Neural cell (in vitro differentiated cells): Measurements from ENCODE around the gene SNTA1. TPM values are rescaled to one million over a fixed set of nuclear protein-coding genes. Genes with fewer than 3 reads are reported as not detected.

ENCODE experiments used
- H2AFZ ChIP-seq: fragments of 200-600, 300-800 bp; sonication (generic), shearing (Covaris generic); 2 replicates; pipeline ENCODE4 v1.6.0; 2014; ENCODE audit warnings: low read depth, mild to moderate bottlenecking, antibody characterized with exemption, low read length, moderate library complexity
- H3F3A ChIP-seq: fragments of 200-600 bp; shearing (Covaris generic); 2 replicates; pipeline ENCODE4 v1.6.1; 2016; ENCODE audit warnings: mild to moderate bottlenecking, moderate library complexity, mixed read lengths, antibody characterized with exemption, low read length; ENCODE audit not compliant: insufficient read depth, poor library complexity, severe bottlenecking
- H3K27ac ChIP-seq: fragments of 200-600, 300-800 bp; sonication (generic), shearing (Covaris generic); 2 replicates; pipeline ENCODE4 v1.5.1; 2014; ENCODE audit warnings: mild to moderate bottlenecking, low read length, moderate library complexity
- H3K27me3 ChIP-seq: fragments of 300-800, 200-600 bp; sonication (generic), shearing (Covaris generic); 2 replicates; pipeline ENCODE4 v1.6.0; 2014; ENCODE audit warnings: mild to moderate bottlenecking, low read depth, low read length, moderate library complexity; ENCODE audit not compliant: insufficient read depth
- H3K36me3 ChIP-seq: fragments of 300-800, 200-600 bp; sonication (generic), shearing (Covaris generic); 2 replicates; pipeline ENCODE4 v1.5.1; 2014; ENCODE audit warnings: mild to moderate bottlenecking, antibody characterized with exemption, low read length, moderate library complexity; ENCODE audit not compliant: insufficient read depth
- H3K4me2 ChIP-seq: fragments of 300-800, 200-600 bp; sonication (generic), shearing (Covaris generic); 2 replicates; pipeline ENCODE4 v1.6.0; 2014; ENCODE audit warnings: mild to moderate bottlenecking, low read length
- H3K4me3 ChIP-seq: fragments of 300-800, 200-600 bp; sonication (generic), shearing (Covaris generic); 2 replicates; pipeline ENCODE4 v1.5.1; 2014; ENCODE audit warnings: mild to moderate bottlenecking, low read length, moderate library complexity
- H3K79me2 ChIP-seq: fragments of 200-600 bp; shearing (Covaris generic); replicated peaks from 2 replicates; pipeline ENCODE4 v1.6.0; 2014; ENCODE audit warnings: mild to moderate bottlenecking, low read length, moderate library complexity; ENCODE audit not compliant: insufficient read depth
- H3K9ac ChIP-seq: fragments of 300-800, 200-600 bp; sonication (generic), shearing (Covaris generic); 2 replicates; pipeline ENCODE4 v1.6.1; 2016; ENCODE audit warnings: mild to moderate bottlenecking, low read length, mixed read lengths
- H3K9me2 ChIP-seq: fragments of 200-600 bp; shearing (Covaris generic); 2 replicates; pipeline ENCODE4 v1.6.1; 2016; ENCODE audit warnings: mild to moderate bottlenecking, low read length, mixed read lengths; ENCODE audit not compliant: insufficient read depth
- H3K9me3 ChIP-seq: fragments of 200-600, 300-800 bp; sonication (generic), shearing (Covaris generic); 2 replicates; pipeline ENCODE4 v1.6.1; 2016; ENCODE audit warnings: mild to moderate bottlenecking, mixed run types, low read length, moderate library complexity, mixed read lengths
- H4K20me1 ChIP-seq: fragments of 200-600 bp; shearing (Covaris generic); 2 replicates; pipeline ENCODE4 v1.6.1; 2016; ENCODE audit warnings: mild to moderate bottlenecking, mixed run types; ENCODE audit not compliant: insufficient read depth
- EP300 ChIP-seq: fragments of 450-650 bp; conservative IDR thresholded peaks from 2 replicates; pipeline ENCODE4 v1.6.1; 2014; ENCODE audit warnings: antibody characterized with exemption, mild to moderate bottlenecking, moderate library complexity; ENCODE audit not compliant: poor library complexity, severe bottlenecking
- EZH2 ChIP-seq: fragments of 200-600, 300-800 bp; shearing (Covaris generic), sonication (generic); IDR thresholded peaks from 2 replicates; pipeline ENCODE4 v1.6.1; 2014; ENCODE audit warnings: antibody characterized with exemption, low read length, borderline replicate concordance, mild to moderate bottlenecking; ENCODE audit not compliant: insufficient read depth, poor library complexity, severe bottlenecking
- MXI1 ChIP-seq: fragments of 450-650 bp; conservative IDR thresholded peaks from 2 replicates; pipeline ENCODE4 v1.6.1; 2014; ENCODE audit warnings: antibody characterized with exemption, mild to moderate bottlenecking; ENCODE audit not compliant: poor library complexity, severe bottlenecking
- POLR2AphosphoS5 ChIP-seq: IDR thresholded peaks from 2 replicates; pipeline ENCODE4 v1.6.1; 2012
- RAD21 ChIP-seq: fragments of 450-650 bp; conservative IDR thresholded peaks from 2 replicates; pipeline ENCODE4 v1.6.1; 2014; ENCODE audit warnings: antibody characterized with exemption, mild to moderate bottlenecking, moderate library complexity
- SMC3 ChIP-seq: fragments of 450-650 bp; conservative IDR thresholded peaks from 2 replicates; pipeline ENCODE4 v1.6.1; 2014; ENCODE audit warnings: antibody characterized with exemption, mild to moderate bottlenecking, moderate library complexity; ENCODE audit not compliant: poor library complexity
- TAF1 ChIP-seq: IDR thresholded peaks from 2 replicates; pipeline ENCODE4 v1.6.1; 2012; ENCODE audit warnings: low read depth
- polyA plus RNA-seq: library from polyadenylated mRNA; depleted of rRNA; stranded (reverse); fragments of >200 nt; gene quantifications from 2 replicates; pipeline ENCODE4 v1.2.3, GENCODE V29; 2014
- TF ChIP-seq, protein P1 (sequence below): IDR thresholded peaks from 2 replicates; pipeline ENCODE4 v1.6.1; 2012; ENCODE audit warnings: borderline replicate concordance
- TF ChIP-seq, protein P2 (sequence below): fragments of 450-650 bp; IDR thresholded peaks from 2 replicates; pipeline ENCODE4 v1.5.1; 2014; ENCODE audit warnings: antibody characterized with exemption, mild to moderate bottlenecking, moderate library complexity; ENCODE audit not compliant: poor library complexity, severe bottlenecking

Gene SNTA1
- polyA plus RNA-seq, 1 donor from 2014 or later, result 7.2 TPM

DNA sequence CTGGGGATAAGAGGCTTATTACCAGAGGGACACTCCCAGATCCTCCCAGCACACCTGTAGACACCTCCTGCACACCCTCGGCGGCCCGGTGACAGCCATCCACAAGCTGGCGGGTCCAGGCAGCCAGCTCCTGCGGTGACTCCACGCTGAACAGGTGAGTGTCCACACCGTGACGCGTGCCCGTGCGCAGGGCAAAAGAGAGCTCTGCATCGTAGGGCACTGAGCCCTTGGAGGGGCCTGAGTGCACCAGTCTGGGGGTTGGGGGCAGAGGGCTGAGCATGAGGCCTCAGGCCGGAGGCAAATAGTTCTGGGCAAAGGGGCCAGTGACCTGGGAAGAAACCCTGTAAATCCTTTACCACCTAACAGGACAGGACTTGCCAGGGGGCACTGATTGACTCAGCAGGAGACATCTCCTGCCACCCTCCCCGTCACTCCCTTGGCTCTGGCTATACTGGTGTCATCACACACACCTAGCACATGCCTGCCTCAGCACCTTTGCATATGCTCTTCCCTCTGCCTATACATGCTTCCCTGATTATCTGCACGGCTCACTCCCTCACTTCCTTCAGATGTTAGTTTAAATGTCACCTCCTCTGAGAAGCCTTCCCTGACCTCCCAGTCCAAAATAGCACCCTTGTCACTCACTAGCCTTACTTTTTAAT is 33.4 kb downstream of the SNTA1 start:
- H2AFZ ChIP-seq, result no peak overlapping the region
- H3K27me3 ChIP-seq, result no peaks in the 10 kb centered on the region
- no peak overlapping the region for H3K27ac ChIP-seq
- H3K4me2 ChIP-seq, result no peak overlapping the region
- no peak overlapping the region for H3K9ac ChIP-seq
- H3K36me3 ChIP-seq, result no peaks in the 10 kb centered on the region
- H3K9me3 ChIP-seq, result no peaks in the 10 kb centered on the region
- no peaks in the 10 kb centered on the region for H3K9me2 ChIP-seq
- H3K79me2 ChIP-seq, result no peaks in the 10 kb centered on the region
- no peaks in the 10 kb centered on the region for H4K20me1 ChIP-seq
- no peak overlapping the region for H3K4me3 ChIP-seq
- no peaks in the 10 kb centered on the region for H3F3A ChIP-seq
- TF ChIP-seq SMC3 (no peak), EZH2 (no peak), RAD21 (no peak), EP300 (no peak), MXI1 (no peak), TAF1 (no peak), POLR2AphosphoS5 (no peak)
- TF ChIP-seq, protein P1, sequence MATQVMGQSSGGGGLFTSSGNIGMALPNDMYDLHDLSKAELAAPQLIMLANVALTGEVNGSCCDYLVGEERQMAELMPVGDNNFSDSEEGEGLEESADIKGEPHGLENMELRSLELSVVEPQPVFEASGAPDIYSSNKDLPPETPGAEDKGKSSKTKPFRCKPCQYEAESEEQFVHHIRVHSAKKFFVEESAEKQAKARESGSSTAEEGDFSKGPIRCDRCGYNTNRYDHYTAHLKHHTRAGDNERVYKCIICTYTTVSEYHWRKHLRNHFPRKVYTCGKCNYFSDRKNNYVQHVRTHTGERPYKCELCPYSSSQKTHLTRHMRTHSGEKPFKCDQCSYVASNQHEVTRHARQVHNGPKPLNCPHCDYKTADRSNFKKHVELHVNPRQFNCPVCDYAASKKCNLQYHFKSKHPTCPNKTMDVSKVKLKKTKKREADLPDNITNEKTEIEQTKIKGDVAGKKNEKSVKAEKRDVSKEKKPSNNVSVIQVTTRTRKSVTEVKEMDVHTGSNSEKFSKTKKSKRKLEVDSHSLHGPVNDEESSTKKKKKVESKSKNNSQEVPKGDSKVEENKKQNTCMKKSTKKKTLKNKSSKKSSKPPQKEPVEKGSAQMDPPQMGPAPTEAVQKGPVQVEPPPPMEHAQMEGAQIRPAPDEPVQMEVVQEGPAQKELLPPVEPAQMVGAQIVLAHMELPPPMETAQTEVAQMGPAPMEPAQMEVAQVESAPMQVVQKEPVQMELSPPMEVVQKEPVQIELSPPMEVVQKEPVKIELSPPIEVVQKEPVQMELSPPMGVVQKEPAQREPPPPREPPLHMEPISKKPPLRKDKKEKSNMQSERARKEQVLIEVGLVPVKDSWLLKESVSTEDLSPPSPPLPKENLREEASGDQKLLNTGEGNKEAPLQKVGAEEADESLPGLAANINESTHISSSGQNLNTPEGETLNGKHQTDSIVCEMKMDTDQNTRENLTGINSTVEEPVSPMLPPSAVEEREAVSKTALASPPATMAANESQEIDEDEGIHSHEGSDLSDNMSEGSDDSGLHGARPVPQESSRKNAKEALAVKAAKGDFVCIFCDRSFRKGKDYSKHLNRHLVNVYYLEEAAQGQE, result no peak
- TF ChIP-seq, protein P2, sequence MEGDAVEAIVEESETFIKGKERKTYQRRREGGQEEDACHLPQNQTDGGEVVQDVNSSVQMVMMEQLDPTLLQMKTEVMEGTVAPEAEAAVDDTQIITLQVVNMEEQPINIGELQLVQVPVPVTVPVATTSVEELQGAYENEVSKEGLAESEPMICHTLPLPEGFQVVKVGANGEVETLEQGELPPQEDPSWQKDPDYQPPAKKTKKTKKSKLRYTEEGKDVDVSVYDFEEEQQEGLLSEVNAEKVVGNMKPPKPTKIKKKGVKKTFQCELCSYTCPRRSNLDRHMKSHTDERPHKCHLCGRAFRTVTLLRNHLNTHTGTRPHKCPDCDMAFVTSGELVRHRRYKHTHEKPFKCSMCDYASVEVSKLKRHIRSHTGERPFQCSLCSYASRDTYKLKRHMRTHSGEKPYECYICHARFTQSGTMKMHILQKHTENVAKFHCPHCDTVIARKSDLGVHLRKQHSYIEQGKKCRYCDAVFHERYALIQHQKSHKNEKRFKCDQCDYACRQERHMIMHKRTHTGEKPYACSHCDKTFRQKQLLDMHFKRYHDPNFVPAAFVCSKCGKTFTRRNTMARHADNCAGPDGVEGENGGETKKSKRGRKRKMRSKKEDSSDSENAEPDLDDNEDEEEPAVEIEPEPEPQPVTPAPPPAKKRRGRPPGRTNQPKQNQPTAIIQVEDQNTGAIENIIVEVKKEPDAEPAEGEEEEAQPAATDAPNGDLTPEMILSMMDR, result no peak

DNA sequence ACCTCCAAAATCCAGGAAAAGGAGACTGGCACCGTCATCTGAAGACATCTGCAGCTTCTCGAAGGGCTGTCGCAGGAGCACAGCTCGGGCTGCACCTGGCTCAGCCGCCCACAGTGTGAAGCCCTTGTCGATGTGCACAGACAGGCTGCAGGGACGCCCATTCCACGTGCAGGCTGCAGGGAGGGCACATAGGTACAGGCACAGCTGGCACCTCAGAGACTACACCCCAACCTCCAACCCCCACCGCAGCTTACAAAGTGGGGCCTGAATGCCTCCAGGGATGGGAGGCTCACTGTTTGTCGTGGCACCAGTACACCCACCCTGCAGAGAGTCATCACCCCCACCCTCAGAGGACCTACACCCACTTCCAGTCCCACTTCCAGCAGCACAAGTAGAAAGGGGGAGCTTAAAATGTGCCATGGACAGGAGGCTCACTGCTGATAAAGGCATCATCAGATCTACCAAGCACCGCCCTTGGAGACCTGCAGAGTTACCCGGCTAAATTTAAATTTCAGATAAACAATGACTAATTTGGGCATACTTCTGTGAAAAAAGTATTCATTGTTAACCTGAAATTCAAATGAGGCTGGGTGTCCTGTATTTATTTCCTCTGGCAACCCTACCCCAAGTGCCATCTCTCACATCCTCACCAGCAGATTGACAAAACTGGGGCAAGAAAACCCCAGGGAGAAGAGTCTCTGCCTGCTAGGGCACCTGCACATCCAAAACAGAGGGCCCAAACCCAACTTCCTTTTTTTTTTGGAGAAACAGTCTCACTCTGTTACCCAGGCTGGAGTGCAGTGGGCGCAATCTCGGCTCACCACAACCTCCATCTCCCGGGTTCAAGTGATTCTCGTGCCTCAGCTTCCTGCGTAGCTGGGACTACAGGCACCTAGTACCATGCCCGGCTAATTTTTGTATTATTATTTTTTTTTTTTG is 34.6 kb downstream of the SNTA1 start:
- H4K20me1 ChIP-seq, result no peaks in the 10 kb centered on the region
- no peaks in the 10 kb centered on the region for H3K79me2 ChIP-seq
- no peak overlapping the region for H3K4me2 ChIP-seq
- no peak for TF ChIP-seq TAF1
- TF ChIP-seq EP300, result no peak
- TF ChIP-seq, protein P2, result no peak
- no peak for TF ChIP-seq SMC3
- TF ChIP-seq POLR2AphosphoS5, result no peak
- TF ChIP-seq, protein P1, result no peak
- no peak for TF ChIP-seq EZH2
- TF ChIP-seq MXI1, result no peak
- TF ChIP-seq RAD21, result no peak
- no peaks in the 10 kb centered on the region for H3K27me3 ChIP-seq
- H2AFZ ChIP-seq, result no peak overlapping the region
- H3K27ac ChIP-seq, result no peak overlapping the region
- H3K9me3 ChIP-seq, result no peaks in the 10 kb centered on the region
- no peaks in the 10 kb centered on the region for H3K9me2 ChIP-seq
- H3K36me3 ChIP-seq, result no peaks in the 10 kb centered on the region
- no peak overlapping the region for H3K4me3 ChIP-seq
- no peaks in the 10 kb centered on the region for H3F3A ChIP-seq
- no peak overlapping the region for H3K9ac ChIP-seq
